Neural cell (in vitro differentiated cells): ENCODE data around the gene RS1. TPM values are rescaled to one million over a fixed set of nuclear protein-coding genes. Genes with fewer than 3 reads are reported as not detected.

Experiments
- H2AFZ ChIP-seq: fragments of 200-600, 300-800 bp; sonication (generic), shearing (Covaris generic); 2 replicates; pipeline ENCODE4 v1.6.0; 2014; ENCODE audit warnings: low read depth, mild to moderate bottlenecking, antibody characterized with exemption, low read length, moderate library complexity
- H3F3A ChIP-seq: fragments of 200-600 bp; shearing (Covaris generic); 2 replicates; pipeline ENCODE4 v1.6.1; 2016; ENCODE audit warnings: mild to moderate bottlenecking, moderate library complexity, mixed read lengths, antibody characterized with exemption, low read length; ENCODE audit not compliant: insufficient read depth, poor library complexity, severe bottlenecking
- H3K27ac ChIP-seq: fragments of 200-600, 300-800 bp; sonication (generic), shearing (Covaris generic); 2 replicates; pipeline ENCODE4 v1.5.1; 2014; ENCODE audit warnings: mild to moderate bottlenecking, low read length, moderate library complexity
- H3K27me3 ChIP-seq: fragments of 300-800, 200-600 bp; sonication (generic), shearing (Covaris generic); 2 replicates; pipeline ENCODE4 v1.6.0; 2014; ENCODE audit warnings: mild to moderate bottlenecking, low read depth, low read length, moderate library complexity; ENCODE audit not compliant: insufficient read depth
- H3K36me3 ChIP-seq: fragments of 300-800, 200-600 bp; sonication (generic), shearing (Covaris generic); 2 replicates; pipeline ENCODE4 v1.5.1; 2014; ENCODE audit warnings: mild to moderate bottlenecking, antibody characterized with exemption, low read length, moderate library complexity; ENCODE audit not compliant: insufficient read depth
- H3K4me2 ChIP-seq: fragments of 300-800, 200-600 bp; sonication (generic), shearing (Covaris generic); 2 replicates; pipeline ENCODE4 v1.6.0; 2014; ENCODE audit warnings: mild to moderate bottlenecking, low read length
- H3K4me3 ChIP-seq: fragments of 300-800, 200-600 bp; sonication (generic), shearing (Covaris generic); 2 replicates; pipeline ENCODE4 v1.5.1; 2014; ENCODE audit warnings: mild to moderate bottlenecking, low read length, moderate library complexity
- H3K79me2 ChIP-seq: fragments of 200-600 bp; shearing (Covaris generic); replicated peaks from 2 replicates; pipeline ENCODE4 v1.6.0; 2014; ENCODE audit warnings: mild to moderate bottlenecking, low read length, moderate library complexity; ENCODE audit not compliant: insufficient read depth
- H3K9ac ChIP-seq: fragments of 300-800, 200-600 bp; sonication (generic), shearing (Covaris generic); 2 replicates; pipeline ENCODE4 v1.6.1; 2016; ENCODE audit warnings: mild to moderate bottlenecking, low read length, mixed read lengths
- H3K9me2 ChIP-seq: fragments of 200-600 bp; shearing (Covaris generic); 2 replicates; pipeline ENCODE4 v1.6.1; 2016; ENCODE audit warnings: mild to moderate bottlenecking, low read length, mixed read lengths; ENCODE audit not compliant: insufficient read depth
- H3K9me3 ChIP-seq: fragments of 200-600, 300-800 bp; sonication (generic), shearing (Covaris generic); 2 replicates; pipeline ENCODE4 v1.6.1; 2016; ENCODE audit warnings: mild to moderate bottlenecking, mixed run types, low read length, moderate library complexity, mixed read lengths
- H4K20me1 ChIP-seq: fragments of 200-600 bp; shearing (Covaris generic); 2 replicates; pipeline ENCODE4 v1.6.1; 2016; ENCODE audit warnings: mild to moderate bottlenecking, mixed run types; ENCODE audit not compliant: insufficient read depth
- EP300 ChIP-seq: fragments of 450-650 bp; conservative IDR thresholded peaks from 2 replicates; pipeline ENCODE4 v1.6.1; 2014; ENCODE audit warnings: antibody characterized with exemption, mild to moderate bottlenecking, moderate library complexity; ENCODE audit not compliant: poor library complexity, severe bottlenecking
- MXI1 ChIP-seq: fragments of 450-650 bp; conservative IDR thresholded peaks from 2 replicates; pipeline ENCODE4 v1.6.1; 2014; ENCODE audit warnings: antibody characterized with exemption, mild to moderate bottlenecking; ENCODE audit not compliant: poor library complexity, severe bottlenecking
- POLR2AphosphoS5 ChIP-seq: IDR thresholded peaks from 2 replicates; pipeline ENCODE4 v1.6.1; 2012
- SMC3 ChIP-seq: fragments of 450-650 bp; conservative IDR thresholded peaks from 2 replicates; pipeline ENCODE4 v1.6.1; 2014; ENCODE audit warnings: antibody characterized with exemption, mild to moderate bottlenecking, moderate library complexity; ENCODE audit not compliant: poor library complexity
- TAF1 ChIP-seq: IDR thresholded peaks from 2 replicates; pipeline ENCODE4 v1.6.1; 2012; ENCODE audit warnings: low read depth
- polyA plus RNA-seq: library from polyadenylated mRNA; depleted of rRNA; stranded (reverse); fragments of >200 nt; gene quantifications from 2 replicates; pipeline ENCODE4 v1.2.3, GENCODE V29; 2014
- TF ChIP-seq, protein P1 (sequence below): IDR thresholded peaks from 2 replicates; pipeline ENCODE4 v1.6.1; 2012; ENCODE audit warnings: borderline replicate concordance

The RS1 gene
- polyA plus RNA-seq, 1 donor from 2014 or later: not detected

- TF ChIP-seq, protein P1, sequence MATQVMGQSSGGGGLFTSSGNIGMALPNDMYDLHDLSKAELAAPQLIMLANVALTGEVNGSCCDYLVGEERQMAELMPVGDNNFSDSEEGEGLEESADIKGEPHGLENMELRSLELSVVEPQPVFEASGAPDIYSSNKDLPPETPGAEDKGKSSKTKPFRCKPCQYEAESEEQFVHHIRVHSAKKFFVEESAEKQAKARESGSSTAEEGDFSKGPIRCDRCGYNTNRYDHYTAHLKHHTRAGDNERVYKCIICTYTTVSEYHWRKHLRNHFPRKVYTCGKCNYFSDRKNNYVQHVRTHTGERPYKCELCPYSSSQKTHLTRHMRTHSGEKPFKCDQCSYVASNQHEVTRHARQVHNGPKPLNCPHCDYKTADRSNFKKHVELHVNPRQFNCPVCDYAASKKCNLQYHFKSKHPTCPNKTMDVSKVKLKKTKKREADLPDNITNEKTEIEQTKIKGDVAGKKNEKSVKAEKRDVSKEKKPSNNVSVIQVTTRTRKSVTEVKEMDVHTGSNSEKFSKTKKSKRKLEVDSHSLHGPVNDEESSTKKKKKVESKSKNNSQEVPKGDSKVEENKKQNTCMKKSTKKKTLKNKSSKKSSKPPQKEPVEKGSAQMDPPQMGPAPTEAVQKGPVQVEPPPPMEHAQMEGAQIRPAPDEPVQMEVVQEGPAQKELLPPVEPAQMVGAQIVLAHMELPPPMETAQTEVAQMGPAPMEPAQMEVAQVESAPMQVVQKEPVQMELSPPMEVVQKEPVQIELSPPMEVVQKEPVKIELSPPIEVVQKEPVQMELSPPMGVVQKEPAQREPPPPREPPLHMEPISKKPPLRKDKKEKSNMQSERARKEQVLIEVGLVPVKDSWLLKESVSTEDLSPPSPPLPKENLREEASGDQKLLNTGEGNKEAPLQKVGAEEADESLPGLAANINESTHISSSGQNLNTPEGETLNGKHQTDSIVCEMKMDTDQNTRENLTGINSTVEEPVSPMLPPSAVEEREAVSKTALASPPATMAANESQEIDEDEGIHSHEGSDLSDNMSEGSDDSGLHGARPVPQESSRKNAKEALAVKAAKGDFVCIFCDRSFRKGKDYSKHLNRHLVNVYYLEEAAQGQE: no peak
- TF ChIP-seq MXI1 (no peak), POLR2AphosphoS5 (no peak)
These were observed 51.6 kb downstream of the RS1 start (continued) for GRCh38 chrX:18620349-18620748.

GRCh38 chrX:18619288-18619687 is 52.6 kb downstream of the RS1 start:
- TF ChIP-seq TAF1 (no peak), EP300 (no peak), MXI1 (no peak)

DNA sequence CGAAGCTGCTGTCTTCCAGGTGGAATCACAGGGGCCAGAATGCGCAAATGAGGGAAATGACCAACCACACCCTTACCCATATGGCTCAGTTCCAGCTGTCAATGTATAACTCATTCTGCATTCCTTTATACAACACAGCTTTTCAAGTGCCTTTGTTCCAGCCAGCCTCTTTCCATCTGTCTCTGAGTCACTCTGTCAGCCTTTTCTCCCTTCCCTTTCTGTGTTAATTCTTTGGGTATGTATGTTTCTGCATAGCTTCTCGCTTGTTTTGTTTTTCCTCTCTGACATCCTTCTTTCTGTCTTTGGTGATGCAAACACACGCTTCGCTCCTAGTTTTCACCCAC is 54.5 kb downstream of the RS1 start:
- Histone ChIP-seq H3K9me2 (no peaks in the 10 kb centered on the region), H3K79me2 (no peaks in the 10 kb centered on the region), H3K9me3 (no peaks in the 10 kb centered on the region), H3K4me2 (no peak overlapping the region), H3K27me3 (no peaks in the 10 kb centered on the region), H4K20me1 (no peaks in the 10 kb centered on the region), H3K36me3 (no peaks in the 10 kb centered on the region), H3F3A (no peaks in the 10 kb centered on the region), H2AFZ (no peak overlapping the region), H3K9ac (no peak overlapping the region), H3K4me3 (no peak overlapping the region), H3K27ac (no peak overlapping the region)
- TF ChIP-seq SMC3 (no peak), EP300 (no peak)
- TF ChIP-seq, protein P1: no peak

More at GRCh38 chrX:18619288-18619687, 52.6 kb downstream of the RS1 start:
- Histone ChIP-seq H3K4me2 (no peak overlapping the region), H3F3A (no peaks in the 10 kb centered on the region), H3K36me3 (no peaks in the 10 kb centered on the region), H2AFZ (no peak overlapping the region), H3K27ac (no peak overlapping the region), H3K9me3 (no peaks in the 10 kb centered on the region), H3K9ac (no peak overlapping the region), H3K4me3 (no peak overlapping the region), H4K20me1 (no peaks in the 10 kb centered on the region), H3K79me2 (no peaks in the 10 kb centered on the region), H3K9me2 (no peaks in the 10 kb centered on the region), H3K27me3 (no peaks in the 10 kb centered on the region)
